CD4-positive, alpha-beta memory T cell (primary cell): ENCODE measurements around the gene UNC13C. TPM values are rescaled to one million over a fixed set of nuclear protein-coding genes. Genes with fewer than 3 reads are reported as not detected.

Experiments used
- CTCF ChIA-PET: fragments of 350-600 bp; sonication (Branson Sonifier 250); formaldehyde crosslinking; loops from one replicate; lab custom pipeline; 2021; ENCODE audit warnings: inconsistent platforms; ENCODE audit not compliant: partially characterized antibody; lab: Charles Lee
- POLR2A ChIA-PET: fragments of 350-600 bp; sonication (Branson Sonifier 250); formaldehyde crosslinking; loops from one replicate; lab custom pipeline; 2021; ENCODE audit not compliant: partially characterized antibody; lab: Charles Lee
- DNase-seq, 5 donors: peaks; one replicate each; pipeline versions ENCODE4 v3.0.0 to v3.0.0-alpha.2; 2020 to 2022; ENCODE audit warnings: mixed read lengths in 1 of 5
- H3K27ac ChIP-seq: one replicate; pipeline ENCODE4 v1.7.0; 2013; ENCODE audit warnings: low read depth, low read length
- H3K27me3 ChIP-seq: 2 replicates; pipeline ENCODE4 v1.7.0; 2013; ENCODE audit warnings: mild to moderate bottlenecking, low read length, moderate library complexity; ENCODE audit not compliant: insufficient read depth
- H3K36me3 ChIP-seq: 2 replicates; pipeline ENCODE4 v1.7.0; 2013; ENCODE audit warnings: mild to moderate bottlenecking, low read length, moderate library complexity; ENCODE audit not compliant: insufficient read depth
- H3K4me1 ChIP-seq: 2 replicates; pipeline ENCODE4 v1.7.0; 2013; ENCODE audit warnings: mild to moderate bottlenecking, low read length, moderate library complexity; ENCODE audit not compliant: insufficient read depth
- H3K4me3 ChIP-seq, 2 donors: one replicate each; pipeline ENCODE4 v1.7.0; 2013; ENCODE audit warnings: low read length in 2 of 2, mild to moderate bottlenecking in 1 of 2
- H3K9me3 ChIP-seq, 2 donors: one replicate each; pipeline ENCODE4 v1.7.0; 2013; ENCODE audit warnings: low read length in 2 of 2, control low read depth in 1 of 2; ENCODE audit not compliant: control insufficient read depth in 1 of 2
- H3K27ac Mint-ChIP-seq, 7 donors: one replicate each; pipeline ENCODE4 v1.8.0; 2020 to 2021; ENCODE audit warnings: mixed read lengths in 7 of 7, mild to moderate bottlenecking in 6 of 7, inconsistent platforms in 3 of 7, moderate library complexity in 3 of 7
- H3K27me3 Mint-ChIP-seq, 2 donors: one replicate each; pipeline ENCODE4 v1.8.0; 2020 to 2021; ENCODE audit warnings: mixed read lengths in 2 of 2
- H3K36me3 Mint-ChIP-seq, 2 donors: one replicate each; pipeline ENCODE4 v1.8.0; 2020 to 2021; ENCODE audit warnings: mixed read lengths in 2 of 2, inconsistent platforms in 1 of 2, mild to moderate bottlenecking in 1 of 2
- H3K4me1 Mint-ChIP-seq, 4 donors: one replicate each; pipeline ENCODE4 v1.8.0; 2020 to 2021; ENCODE audit warnings: mixed read lengths in 4 of 4, mild to moderate bottlenecking in 1 of 4
- H3K4me3 Mint-ChIP-seq, 8 donors: one replicate each; pipeline ENCODE4 v1.8.0; 2020 to 2021; ENCODE audit warnings: mixed read lengths in 8 of 8, mild to moderate bottlenecking in 7 of 8, moderate library complexity in 6 of 8, inconsistent platforms in 3 of 8
- H3K9me3 Mint-ChIP-seq, 8 donors: one replicate each; pipeline ENCODE4 v1.8.0; 2020 to 2021; ENCODE audit warnings: mixed read lengths in 8 of 8, mild to moderate bottlenecking in 5 of 8, inconsistent platforms in 3 of 8, moderate library complexity in 1 of 8
- intact Hi-C: fragments of 100-400 bp; cut with micrococcal nuclease; formaldehyde crosslinking; loops from one replicate; pipeline ENCODE4 v1.15.1; 2023
- polyA plus RNA-seq, 2 donors: library from polyadenylated mRNA; unstranded; fragments of 300-500 nt; fragmentation: Illumina TruSeq; gene quantifications; one replicate each; pipeline ENCODE4 v1.2.3, GENCODE V29; 2021
- total RNA-seq, 2 experiments: library from RNA; stranded (reverse); gene quantifications; one replicate each; pipeline ENCODE4 v1.2.3, GENCODE V29; 2021

Gene UNC13C
- total and polyA plus RNA-seq, 4 experiments from 2014 or later = not detected

DNA sequence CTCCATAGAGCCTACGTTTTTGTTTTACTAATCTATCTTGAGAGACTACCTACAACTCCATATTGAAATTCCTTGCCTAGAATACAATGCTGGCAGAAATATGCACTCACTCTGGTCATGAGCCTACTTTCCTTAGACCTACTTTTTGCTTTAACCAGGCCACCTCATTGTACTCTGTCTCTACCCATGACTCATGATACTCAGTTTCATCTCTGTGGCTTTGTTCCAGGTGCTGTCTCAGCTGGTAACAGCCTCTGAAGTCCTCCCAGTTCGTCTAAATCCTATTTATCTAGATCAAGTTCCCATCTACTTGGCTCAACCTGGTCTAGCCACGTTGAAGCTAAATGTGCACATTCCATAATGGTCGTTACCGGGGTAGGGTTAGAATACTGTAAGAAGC, 682.1 kb downstream of the UNC13C start:
- H3K4me3 ChIP-seq = no peak overlapping the region

GRCh38 chr15:54675241-54675640, 697.0 kb downstream of the UNC13C start:
- CTCF ChIA-PET = no interaction called here
- H3K9me3 ChIP-seq = no peaks in the 10 kb centered on the region
- no peak for DNase-seq
- no peak overlapping the region for H3K27ac ChIP-seq
- intact Hi-C loops = no loop called here
- H3K27me3 ChIP-seq = no peaks in the 10 kb centered on the region
- Mint-ChIP-seq H3K4me3 (no peak overlapping the region), H3K36me3 (peaks cover 0 to 1% of the 10 kb centered on the region in 2 donors), H3K27me3 (no peaks in the 10 kb centered on the region), H3K9me3 (peaks cover 0 to 32% (median 22%) of the 10 kb centered on the region in 8 donors), H3K27ac (no peak overlapping the region), H3K4me1 (no peaks in the 10 kb centered on the region)
- no peaks in the 10 kb centered on the region for H3K4me1 ChIP-seq
- POLR2A ChIA-PET = no interaction called here
- no peak overlapping the region for H3K4me3 ChIP-seq
- no peaks in the 10 kb centered on the region for H3K36me3 ChIP-seq

More for the DNA sequence above, 682.1 kb downstream of the UNC13C start:
- no peaks in the 10 kb centered on the region for H3K4me1 Mint-ChIP-seq
- no peak for DNase-seq
- H3K27me3 Mint-ChIP-seq = no peaks in the 10 kb centered on the region
- H3K9me3 Mint-ChIP-seq = peaks cover 0 to 6% (median 0%) of the 10 kb centered on the region in 8 donors
- H3K36me3 ChIP-seq = no peaks in the 10 kb centered on the region
- H3K4me3 Mint-ChIP-seq = no peak overlapping the region
- no peaks in the 10 kb centered on the region for H3K9me3 ChIP-seq
- no peak overlapping the region for H3K27ac ChIP-seq
- no peaks in the 10 kb centered on the region for H3K4me1 ChIP-seq
- H3K27me3 ChIP-seq = no peaks in the 10 kb centered on the region
- no peaks in the 10 kb centered on the region for H3K36me3 Mint-ChIP-seq
- ChIA-PET CTCF (no interaction called here), POLR2A (no interaction called here)
- no peak overlapping the region for H3K27ac Mint-ChIP-seq
- intact Hi-C loops = no loop called here

DNA sequence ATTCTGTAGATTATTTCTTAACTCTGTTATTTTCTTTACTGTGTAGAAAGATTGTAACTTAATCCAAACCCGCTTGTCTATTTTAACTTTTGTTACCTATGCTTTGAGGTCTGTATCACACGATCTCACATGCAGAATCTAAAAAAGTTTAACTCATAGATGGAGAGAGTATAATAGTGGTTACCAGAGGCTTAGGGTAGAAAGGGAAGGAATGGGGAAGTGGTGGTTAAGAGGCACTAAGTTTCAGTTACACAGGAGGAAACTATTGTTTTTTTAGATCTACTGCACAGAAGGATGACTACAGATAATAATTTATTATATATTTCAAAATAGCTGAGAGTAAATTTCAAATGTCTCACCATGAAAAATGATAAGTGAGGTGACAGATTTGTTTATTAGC, 703.3 kb downstream of the UNC13C start:
- Histone ChIP-seq H3K27me3 (no peaks in the 10 kb centered on the region), H3K4me3 (no peak overlapping the region), H3K36me3 (no peaks in the 10 kb centered on the region), H3K9me3 (no peaks in the 10 kb centered on the region), H3K4me1 (no peaks in the 10 kb centered on the region), H3K27ac (no peak overlapping the region)
- ChIA-PET POLR2A (no interaction called here), CTCF (no interaction called here)
- no peaks in the 10 kb centered on the region for H3K27me3 Mint-ChIP-seq
- H3K27ac Mint-ChIP-seq = no peak overlapping the region
- H3K4me1 Mint-ChIP-seq = no peaks in the 10 kb centered on the region
- no peaks in the 10 kb centered on the region for H3K9me3 Mint-ChIP-seq
- no peak for DNase-seq
- intact Hi-C loops = no loop called here
- no peak overlapping the region for H3K4me3 Mint-ChIP-seq
- H3K36me3 Mint-ChIP-seq = no peaks in the 10 kb centered on the region

Other genes with a start within 250 kb of the UNC13C start
- not detected for gene WDR72, start 218.8 kb upstream of the UNC13C start, total RNA-seq
- not detected for gene WDR72, start 218.8 kb upstream of the UNC13C start, polyA plus RNA-seq